ENCODE measurements around the gene DMXL2.

DNA sequence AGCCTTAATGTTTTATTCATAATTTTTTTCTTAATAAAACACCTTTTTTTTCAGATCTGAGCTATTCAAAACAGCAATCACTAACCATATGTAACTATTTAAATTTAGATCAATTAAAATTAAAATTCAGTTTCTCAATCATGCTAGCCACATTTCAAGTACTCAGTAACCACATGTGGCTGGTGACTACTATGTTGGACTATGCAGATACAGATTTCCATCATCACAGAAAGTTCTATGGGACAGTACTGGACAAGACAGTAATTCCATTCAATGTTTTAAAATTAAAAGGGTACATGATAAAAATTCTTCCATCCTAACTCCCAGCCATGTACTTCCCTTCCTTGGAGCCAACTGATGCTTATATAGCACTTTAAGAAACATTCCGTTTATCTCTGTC is 161.8 kb downstream of the DMXL2 start:
- TF ChIP-seq POLR2A (IDR thresholded peaks at IDR 0.05; ENCODE audit: low read length) (no peak), GATA1 (IDR thresholded peaks at IDR 0.05; ENCODE audit: low read depth, low read length) (no peak)
